ENCODE results near the gene JAZF1. TPM values are rescaled to one million over a fixed set of nuclear protein-coding genes. Genes with fewer than 3 reads are reported as not detected.

The JAZF1 gene
- polyA plus RNA-seq, 3 donors: 12.1 to 18.1 (median 17.2) TPM

- intact Hi-C loops (cut with micrococcal nuclease): no loop called here
- 92% methylated on average over 5 of the region's 8 CpGs for whole genome bisulfite sequencing (ENCODE audit: insufficient coverage)
- Mint-ChIP-seq H3K9me3 (no peaks in the 10 kb centered on the region), H3K27me3 (ENCODE audit: low read depth in 3 of 3) (peaks cover 0 to 3% (median 2%) of the 10 kb centered on the region in 3 donors), H3K27ac (no peak overlapping the region), H3K4me3 (no peak overlapping the region), H3K4me1 (peaks cover 9% of the 10 kb centered on the region), H3K36me3 (peaks cover 32 to 36% of the 10 kb centered on the region in 2 donors)
- no peak overlapping the region for H3K4me3 ChIP-seq (replicated peaks in 1 of 3; ENCODE audit: low read depth in 2 of 3, low read length in 3 of 3)
- H3K27me3 ChIP-seq (ENCODE audit: control insufficient read depth in 2 of 2, insufficient read depth in 2 of 2, low read length in 2 of 2): no peaks in the 10 kb centered on the region
- no peaks in the 10 kb centered on the region for H3K9me3 ChIP-seq (replicated peaks in 1 of 2; ENCODE audit: control insufficient read depth in 1 of 2, insufficient read depth in 1 of 2, low read length in 2 of 2)
- no peak for DNase-seq
- peaks cover 93% of the 10 kb centered on the region for H4K20me1 ChIP-seq (ENCODE audit: insufficient read depth, low read length)
- H3K79me2 ChIP-seq (ENCODE audit: insufficient read depth, low read length): peaks cover 50% of the 10 kb centered on the region
- H3K36me3 ChIP-seq (replicated peaks in 1 of 2; ENCODE audit: control insufficient read depth in 1 of 2, insufficient read depth in 2 of 2, low read length in 2 of 2): peaks cover 4 to 34% of the 10 kb centered on the region in 2 donors
- no peak overlapping the region for H3K27ac ChIP-seq (ENCODE audit: low read depth in 1 of 2, low read length in 2 of 2)
- no peaks in the 10 kb centered on the region for H3K4me1 ChIP-seq (ENCODE audit: control insufficient read depth in 1 of 2, insufficient read depth in 2 of 2, low read length in 2 of 2)
- H2AFZ ChIP-seq (ENCODE audit: insufficient read depth, low read depth, low read length, poor library complexity, severe bottlenecking): no peak overlapping the region
- H3K4me2 ChIP-seq (replicated peaks; ENCODE audit: extremely low read depth, low read length, poor library complexity, severe bottlenecking): no peak overlapping the region
- H3K9ac ChIP-seq (ENCODE audit: insufficient read depth, low read length, poor library complexity, severe bottlenecking): no peak overlapping the region
- no peak for TF ChIP-seq CTCF (IDR thresholded peaks at IDR 0.05)
Measured at GRCh38 chr7:28136885-28137284, 43.7 kb downstream of the JAZF1 start.

- Mint-ChIP-seq H3K9me3 (no peaks in the 10 kb centered on the region), H3K4me3 (no peak overlapping the region), H3K27me3 (ENCODE audit: low read depth in 3 of 3) (peaks cover 0 to 3% (median 2%) of the 10 kb centered on the region in 3 donors), H3K4me1 (peaks cover 9% of the 10 kb centered on the region), H3K27ac (no peak overlapping the region), H3K36me3 (peaks cover 32 to 36% of the 10 kb centered on the region in 2 donors)
- H3K27ac ChIP-seq (ENCODE audit: low read depth in 1 of 2, low read length in 2 of 2): no peak overlapping the region
- peaks cover 96% of the 10 kb centered on the region for H4K20me1 ChIP-seq (ENCODE audit: insufficient read depth, low read length)
- WGBS (ENCODE audit: insufficient coverage): no CpG with 5 or more reads among the region's 3 CpGs
- H3K9ac ChIP-seq (ENCODE audit: insufficient read depth, low read length, poor library complexity, severe bottlenecking): no peak overlapping the region
- H3K4me1 ChIP-seq (ENCODE audit: control insufficient read depth in 1 of 2, insufficient read depth in 2 of 2, low read length in 2 of 2): no peaks in the 10 kb centered on the region
- no peak overlapping the region for H2AFZ ChIP-seq (ENCODE audit: insufficient read depth, low read depth, low read length, poor library complexity, severe bottlenecking)
- H3K4me2 ChIP-seq (replicated peaks; ENCODE audit: extremely low read depth, low read length, poor library complexity, severe bottlenecking): no peak overlapping the region
- intact Hi-C loops (cut with micrococcal nuclease): no loop called here
- H3K27me3 ChIP-seq (ENCODE audit: control insufficient read depth in 2 of 2, insufficient read depth in 2 of 2, low read length in 2 of 2): no peaks in the 10 kb centered on the region
- no peak overlapping the region for H3K4me3 ChIP-seq (replicated peaks in 1 of 3; ENCODE audit: low read depth in 2 of 3, low read length in 3 of 3)
- peaks cover 49% of the 10 kb centered on the region for H3K79me2 ChIP-seq (ENCODE audit: insufficient read depth, low read length)
- H3K36me3 ChIP-seq (replicated peaks in 1 of 2; ENCODE audit: control insufficient read depth in 1 of 2, insufficient read depth in 2 of 2, low read length in 2 of 2): peaks cover 4 to 34% of the 10 kb centered on the region in 2 donors
- H3K9me3 ChIP-seq (replicated peaks in 1 of 2; ENCODE audit: control insufficient read depth in 1 of 2, insufficient read depth in 1 of 2, low read length in 2 of 2): no peaks in the 10 kb centered on the region
- TF ChIP-seq CTCF (IDR thresholded peaks at IDR 0.05): no peak
- no peak for DNase-seq
Measured at GRCh38 chr7:28136420-28136819, 44.2 kb downstream of the JAZF1 start.
